Measurements from ENCODE around the gene ZKSCAN5.

ZKSCAN5 gene

GRCh38 chr7:99468336-99468918 is 36.0 kb upstream of the ZKSCAN5 start:
- no peak overlapping the region for H3K4me3 ChIP-seq (ENCODE audit: low read length in 2 of 2)
- no peaks in the 10 kb centered on the region for H3K9me3 ChIP-seq (ENCODE audit: control insufficient read depth in 2 of 2, low read length in 2 of 2)
- H3K36me3 ChIP-seq (ENCODE audit: control insufficient read depth in 2 of 2, insufficient read depth in 2 of 2, low read length in 2 of 2), result peaks cover 0 to 5% of the 10 kb centered on the region in 2 donors
- no peak overlapping the region for H3K9ac ChIP-seq (ENCODE audit: low read depth in 1 of 2, low read length in 2 of 2)
- no peak overlapping the region for H3K27ac ChIP-seq (ENCODE audit: low read depth in 2 of 2, low read length in 2 of 2)
- peaks cover 13 to 21% of the 10 kb centered on the region in 2 donors for H3K4me1 ChIP-seq (ENCODE audit: control insufficient read depth in 2 of 2, insufficient read depth in 2 of 2, low read length in 2 of 2)
- H3K27me3 ChIP-seq (ENCODE audit: control insufficient read depth in 2 of 2, insufficient read depth in 2 of 2, low read length in 2 of 2), result no peaks in the 10 kb centered on the region

DNA sequence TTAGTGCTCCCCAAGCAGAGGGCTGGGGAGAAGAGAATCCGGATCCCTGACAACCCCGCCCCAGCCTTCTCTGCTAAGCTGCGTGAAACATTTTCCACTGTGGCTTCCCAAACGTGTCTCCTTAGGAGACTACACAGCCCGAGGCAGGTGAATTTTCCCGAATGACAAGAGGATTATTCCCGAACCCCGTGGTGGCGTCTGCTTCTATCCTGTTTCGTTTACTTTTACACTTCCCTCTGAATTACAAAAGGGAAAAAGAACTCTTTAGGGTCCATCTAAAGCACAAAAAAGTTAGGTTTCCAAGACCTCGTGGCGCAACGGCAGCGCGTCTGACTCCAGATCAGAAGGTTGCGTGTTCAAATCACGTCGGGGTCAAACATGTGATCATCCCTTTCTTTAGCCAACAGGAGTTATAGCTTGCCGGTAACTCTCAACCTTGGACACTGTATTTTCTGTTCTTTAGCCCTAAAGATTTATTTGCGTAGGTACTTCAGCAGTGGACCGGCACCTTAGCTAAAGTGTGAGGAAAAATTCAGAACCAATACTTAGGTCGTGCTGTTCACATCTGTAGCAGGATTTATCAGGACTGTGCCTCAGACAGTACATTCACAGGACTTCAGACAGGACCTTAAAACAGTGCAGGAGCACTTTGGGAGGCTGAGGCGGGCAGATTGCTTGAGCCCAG is 34.9 kb upstream of the ZKSCAN5 start:
- Histone ChIP-seq H3K9me3 (ENCODE audit: control insufficient read depth in 2 of 2, low read length in 2 of 2) (no peaks in the 10 kb centered on the region), H3K4me1 (ENCODE audit: control insufficient read depth in 2 of 2, insufficient read depth in 2 of 2, low read length in 2 of 2) (peaks cover 17 to 22% of the 10 kb centered on the region in 2 donors), H3K4me3 (ENCODE audit: low read length in 2 of 2) (no peak overlapping the region), H3K36me3 (ENCODE audit: control insufficient read depth in 2 of 2, insufficient read depth in 2 of 2, low read length in 2 of 2) (no peaks in the 10 kb centered on the region), H3K27ac (ENCODE audit: low read depth in 2 of 2, low read length in 2 of 2) (no peak overlapping the region), H3K9ac (ENCODE audit: low read depth in 1 of 2, low read length in 2 of 2) (no peak overlapping the region), H3K27me3 (ENCODE audit: control insufficient read depth in 2 of 2, insufficient read depth in 2 of 2, low read length in 2 of 2) (no peaks in the 10 kb centered on the region)

DNA sequence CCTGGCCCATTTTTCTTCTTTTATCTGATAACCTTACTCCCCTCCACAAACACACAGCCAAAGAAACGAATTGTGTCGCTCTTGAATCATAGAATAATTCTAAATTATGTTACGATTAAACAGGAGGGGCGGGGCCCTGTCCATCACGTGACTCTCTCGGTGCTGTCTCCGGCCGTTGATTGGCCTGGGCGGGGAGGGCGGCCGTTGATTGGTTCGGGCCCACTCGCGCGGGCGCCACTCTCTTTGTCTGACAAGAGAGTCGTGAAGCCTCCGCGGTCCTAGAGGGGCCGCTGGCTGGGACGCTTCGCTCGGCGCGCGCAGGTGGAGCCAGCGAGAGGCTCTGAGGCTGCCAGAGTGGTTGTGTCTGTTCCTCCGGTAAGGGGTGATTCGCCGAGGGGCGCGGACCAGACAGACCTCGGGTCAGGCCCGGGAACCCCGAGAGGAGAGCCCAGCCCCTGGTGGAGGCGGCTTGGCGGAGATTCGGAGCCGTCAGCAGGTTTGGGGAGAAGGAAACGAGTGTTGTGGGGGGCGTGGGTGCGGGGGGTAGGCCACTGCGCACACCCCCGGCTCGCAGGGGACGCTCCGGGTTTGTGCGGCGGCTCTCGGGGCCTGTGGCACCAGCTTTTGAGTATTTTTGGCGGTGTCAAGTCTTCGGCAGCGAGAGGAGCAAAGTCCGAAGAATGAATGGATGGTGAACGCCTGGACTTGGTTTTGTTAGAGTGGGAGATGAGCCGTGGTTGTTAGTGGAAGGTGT is 31.7 kb upstream of the ZKSCAN5 start, which contains the start of gene ZNF789:
TSS of gene ZNF789 (plus strand) at position 330 of the 754 bp plus-strand sequence. CDS start 3,567 bp downstream, outside the sequence.
- no peaks in the 10 kb centered on the region for H3K27me3 ChIP-seq (ENCODE audit: control insufficient read depth in 2 of 2, insufficient read depth in 2 of 2, low read length in 2 of 2)
- H3K4me1 ChIP-seq (ENCODE audit: control insufficient read depth in 2 of 2, insufficient read depth in 2 of 2, low read length in 2 of 2), result peaks cover 9 to 11% of the 10 kb centered on the region in 2 donors
- no peaks in the 10 kb centered on the region for H3K9me3 ChIP-seq (ENCODE audit: control insufficient read depth in 2 of 2, low read length in 2 of 2)
- H3K4me3 ChIP-seq (ENCODE audit: low read length in 2 of 2), result peak within 1 kb of the TSS; percentile 79 to 89
- no peaks in the 10 kb centered on the region for H3K36me3 ChIP-seq (ENCODE audit: control insufficient read depth in 2 of 2, insufficient read depth in 2 of 2, low read length in 2 of 2)
- H3K27ac ChIP-seq (ENCODE audit: low read depth in 2 of 2, low read length in 2 of 2), result peak within 1 kb of the TSS; percentile 89 to 90
- peak within 1 kb of the TSS; percentile 85 to 91 for H3K9ac ChIP-seq (ENCODE audit: low read depth in 1 of 2, low read length in 2 of 2)

GRCh38 chr7:99473315-99473596 is 31.2 kb upstream of the ZKSCAN5 start:
- Histone ChIP-seq H3K27me3 (ENCODE audit: control insufficient read depth in 2 of 2, insufficient read depth in 2 of 2, low read length in 2 of 2) (no peaks in the 10 kb centered on the region), H3K9ac (ENCODE audit: low read depth in 1 of 2, low read length in 2 of 2) (peak overlapping the region; percentile 74 to 91), H3K27ac (ENCODE audit: low read depth in 2 of 2, low read length in 2 of 2) (peak overlapping the region; percentile 89 to 90), H3K36me3 (ENCODE audit: control insufficient read depth in 2 of 2, insufficient read depth in 2 of 2, low read length in 2 of 2) (peaks cover 0 to 3% of the 10 kb centered on the region in 2 donors), H3K9me3 (ENCODE audit: control insufficient read depth in 2 of 2, low read length in 2 of 2) (no peaks in the 10 kb centered on the region), H3K4me1 (ENCODE audit: control insufficient read depth in 2 of 2, insufficient read depth in 2 of 2, low read length in 2 of 2) (peaks cover 9 to 11% of the 10 kb centered on the region in 2 donors), H3K4me3 (ENCODE audit: low read length in 2 of 2) (peak overlapping the region; percentile 79 to 89)

DNA sequence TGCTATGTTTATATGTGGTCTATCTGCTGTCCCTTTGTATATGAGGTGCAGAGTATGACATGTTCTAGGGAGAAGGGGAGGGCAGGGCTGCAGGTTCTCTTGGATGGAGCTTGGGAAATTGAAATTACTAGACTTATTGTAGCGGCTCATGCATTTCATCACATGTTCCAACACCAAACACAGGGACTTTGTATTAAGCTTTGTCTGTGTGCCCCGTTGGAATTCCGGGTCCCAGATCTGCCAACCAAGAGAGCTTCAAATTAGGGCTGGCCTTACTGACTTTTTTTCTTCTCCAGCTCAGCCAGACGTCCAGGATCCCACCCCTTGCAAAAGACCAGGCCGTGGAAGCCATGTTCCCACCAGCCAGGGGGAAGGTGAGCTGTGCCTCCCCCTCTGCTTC is 28.4 kb upstream of the ZKSCAN5 start:
- H3K4me3 ChIP-seq (ENCODE audit: low read length in 2 of 2), result no peak overlapping the region
- H3K27ac ChIP-seq (ENCODE audit: low read depth in 2 of 2, low read length in 2 of 2), result no peak overlapping the region
- no peaks in the 10 kb centered on the region for H3K27me3 ChIP-seq (ENCODE audit: control insufficient read depth in 2 of 2, insufficient read depth in 2 of 2, low read length in 2 of 2)
- H3K36me3 ChIP-seq (ENCODE audit: control insufficient read depth in 2 of 2, insufficient read depth in 2 of 2, low read length in 2 of 2), result peaks cover 12 to 14% of the 10 kb centered on the region in 2 donors
- H3K9ac ChIP-seq (ENCODE audit: low read depth in 1 of 2, low read length in 2 of 2), result no peak overlapping the region
- H3K9me3 ChIP-seq (ENCODE audit: control insufficient read depth in 2 of 2, low read length in 2 of 2), result no peaks in the 10 kb centered on the region
- H3K4me1 ChIP-seq (ENCODE audit: control insufficient read depth in 2 of 2, insufficient read depth in 2 of 2, low read length in 2 of 2), result peaks cover 9 to 14% of the 10 kb centered on the region in 2 donors

GRCh38 chr7:99478464-99479440 is 25.7 kb upstream of the ZKSCAN5 start:
- Histone ChIP-seq H3K4me1 (ENCODE audit: control insufficient read depth in 2 of 2, insufficient read depth in 2 of 2, low read length in 2 of 2) (peaks cover 3 to 6% of the 10 kb centered on the region in 2 donors), H3K27me3 (ENCODE audit: control insufficient read depth in 2 of 2, insufficient read depth in 2 of 2, low read length in 2 of 2) (no peaks in the 10 kb centered on the region), H3K27ac (ENCODE audit: low read depth in 2 of 2, low read length in 2 of 2) (peak overlapping the region; percentile 7 to 16), H3K9ac (ENCODE audit: low read depth in 1 of 2, low read length in 2 of 2) (no peak overlapping the region), H3K9me3 (ENCODE audit: control insufficient read depth in 2 of 2, low read length in 2 of 2) (no peaks in the 10 kb centered on the region), H3K36me3 (ENCODE audit: control insufficient read depth in 2 of 2, insufficient read depth in 2 of 2, low read length in 2 of 2) (peaks cover 14 to 16% of the 10 kb centered on the region in 2 donors), H3K4me3 (ENCODE audit: low read length in 2 of 2) (no peak overlapping the region)

DNA sequence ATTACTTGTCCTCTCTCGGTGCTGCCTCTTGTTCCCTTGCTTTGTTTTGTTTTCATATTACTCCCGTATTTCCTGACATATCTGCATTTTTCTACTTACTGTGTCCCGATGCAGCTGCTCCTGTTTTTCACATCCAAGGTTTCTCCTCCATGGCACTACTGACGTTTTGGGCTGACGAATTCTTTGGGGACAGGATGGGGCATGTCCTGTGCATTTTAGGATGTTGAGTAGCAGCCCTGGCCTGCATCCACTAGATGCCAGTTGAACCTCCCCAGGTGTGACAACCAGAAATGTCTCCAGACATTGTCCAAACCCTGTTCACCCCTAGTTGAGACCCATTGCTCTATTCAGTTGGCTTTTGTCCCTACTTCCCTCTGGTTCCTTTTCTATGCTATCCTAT is 19.4 kb upstream of the ZKSCAN5 start:
- no peaks in the 10 kb centered on the region for H3K4me1 ChIP-seq (ENCODE audit: control insufficient read depth in 2 of 2, insufficient read depth in 2 of 2, low read length in 2 of 2)
- peaks cover 3 to 29% of the 10 kb centered on the region in 2 donors for H3K36me3 ChIP-seq (ENCODE audit: control insufficient read depth in 2 of 2, insufficient read depth in 2 of 2, low read length in 2 of 2)
- H3K4me3 ChIP-seq (ENCODE audit: low read length in 2 of 2), result no peak overlapping the region
- no peak overlapping the region for H3K9ac ChIP-seq (ENCODE audit: low read depth in 1 of 2, low read length in 2 of 2)
- no peaks in the 10 kb centered on the region for H3K27me3 ChIP-seq (ENCODE audit: control insufficient read depth in 2 of 2, insufficient read depth in 2 of 2, low read length in 2 of 2)
- no peak overlapping the region for H3K27ac ChIP-seq (ENCODE audit: low read depth in 2 of 2, low read length in 2 of 2)
- H3K9me3 ChIP-seq (ENCODE audit: control insufficient read depth in 2 of 2, low read length in 2 of 2), result no peaks in the 10 kb centered on the region

- H3K27ac ChIP-seq (ENCODE audit: low read depth in 2 of 2, low read length in 2 of 2), result no peak overlapping the region
- H3K4me1 ChIP-seq (ENCODE audit: control insufficient read depth in 2 of 2, insufficient read depth in 2 of 2, low read length in 2 of 2), result no peaks in the 10 kb centered on the region
- no peak overlapping the region for H3K4me3 ChIP-seq (ENCODE audit: low read length in 2 of 2)
- H3K9ac ChIP-seq (ENCODE audit: low read depth in 1 of 2, low read length in 2 of 2), result no peak overlapping the region
- H3K36me3 ChIP-seq (ENCODE audit: control insufficient read depth in 2 of 2, insufficient read depth in 2 of 2, low read length in 2 of 2), result peaks cover 14 to 37% of the 10 kb centered on the region in 2 donors
- peaks cover 9% of the 10 kb centered on the region in 2 donors for H3K9me3 ChIP-seq (ENCODE audit: control insufficient read depth in 2 of 2, low read length in 2 of 2)
- H3K27me3 ChIP-seq (ENCODE audit: control insufficient read depth in 2 of 2, insufficient read depth in 2 of 2, low read length in 2 of 2), result no peaks in the 10 kb centered on the region
Observed at GRCh38 chr7:99489235-99489634, 15.2 kb upstream of the ZKSCAN5 start.

DNA sequence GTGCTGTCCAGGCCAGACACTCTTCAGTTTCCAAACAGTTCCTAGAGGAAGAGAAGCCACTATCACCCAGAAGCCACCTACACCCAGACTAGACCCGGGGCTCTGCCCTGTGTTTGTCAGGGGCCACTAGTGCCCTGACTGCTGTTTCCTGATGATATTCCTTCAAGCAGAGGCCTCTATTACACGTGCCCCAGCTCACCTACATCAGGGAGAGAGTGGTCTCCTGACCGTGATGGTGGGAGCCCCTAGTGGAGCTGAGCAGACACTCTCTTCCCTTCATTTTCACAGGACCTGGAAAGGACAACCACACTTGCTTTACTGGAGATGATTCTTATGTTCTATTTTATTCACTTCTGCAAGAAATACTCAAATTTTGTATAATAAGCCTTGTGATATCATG is 13.6 kb upstream of the ZKSCAN5 start:
- no peak overlapping the region for H3K9ac ChIP-seq (ENCODE audit: low read depth in 1 of 2, low read length in 2 of 2)
- H3K36me3 ChIP-seq (ENCODE audit: control insufficient read depth in 2 of 2, insufficient read depth in 2 of 2, low read length in 2 of 2), result peaks cover 16 to 32% of the 10 kb centered on the region in 2 donors
- no peaks in the 10 kb centered on the region for H3K27me3 ChIP-seq (ENCODE audit: control insufficient read depth in 2 of 2, insufficient read depth in 2 of 2, low read length in 2 of 2)
- H3K4me3 ChIP-seq (ENCODE audit: low read length in 2 of 2), result no peak overlapping the region
- H3K27ac ChIP-seq (ENCODE audit: low read depth in 2 of 2, low read length in 2 of 2), result no peak overlapping the region
- peaks cover 10 to 11% of the 10 kb centered on the region in 2 donors for H3K9me3 ChIP-seq (ENCODE audit: control insufficient read depth in 2 of 2, low read length in 2 of 2)
- H3K4me1 ChIP-seq (ENCODE audit: control insufficient read depth in 2 of 2, insufficient read depth in 2 of 2, low read length in 2 of 2), result no peaks in the 10 kb centered on the region

Measured in mucosa of rectum (tissue), 2 donors.